HG02970 (cell line): Measurements from ENCODE around the gene PDGFA.

Experiments used
- ATAC-seq: cut with Tn5 transposase; IDR thresholded peaks from one replicate; pipeline ENCODE4 v1.9.1; 2021; ENCODE audit warnings: mild to moderate bottlenecking, moderate library complexity, moderate number of reproducible peaks; ENCODE audit not compliant: unreplicated experiment, low FRiP score

PDGFA gene

GRCh38 chr7:507623-508300, 11.9 kb downstream of the PDGFA start:
- no peak for ATAC-seq

- no peak for ATAC-seq
Measured at GRCh38 chr7:506921-507622, 12.6 kb downstream of the PDGFA start.

- no peak for ATAC-seq
Measured at GRCh38 chr7:506391-506831, 13.2 kb downstream of the PDGFA start.

DNA sequence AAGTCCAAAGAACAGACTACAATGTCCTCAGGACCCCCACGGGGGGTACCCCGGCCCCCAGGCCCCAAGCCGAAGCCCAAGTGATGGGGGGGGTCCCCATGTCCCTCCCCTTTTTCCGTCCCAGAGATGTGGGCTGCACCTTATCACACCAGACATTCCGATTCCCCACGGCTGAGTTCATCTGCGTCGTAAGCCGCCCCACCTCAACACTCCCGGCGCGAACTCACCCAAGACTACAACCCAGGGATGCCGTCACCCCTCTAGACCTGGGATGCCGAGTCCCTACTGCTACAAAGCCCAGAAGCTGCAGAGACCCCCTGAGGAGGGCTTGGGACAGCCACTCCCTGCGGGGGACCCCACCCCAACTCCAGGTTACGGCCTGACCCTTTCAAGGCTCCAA, 14.5 kb downstream of the PDGFA start:
- ATAC-seq: no peak

- ATAC-seq: no peak
Measured at GRCh38 chr7:504221-505111, 15.2 kb downstream of the PDGFA start.

- no peak for ATAC-seq
Measured at GRCh38 chr7:503575-504111, 16.0 kb downstream of the PDGFA start.

GRCh38 chr7:502296-502695, 17.4 kb downstream of the PDGFA start:
- ATAC-seq: no peak

- no peak for ATAC-seq
Measured at GRCh38 chr7:501526-501925, 18.1 kb downstream of the PDGFA start.

DNA sequence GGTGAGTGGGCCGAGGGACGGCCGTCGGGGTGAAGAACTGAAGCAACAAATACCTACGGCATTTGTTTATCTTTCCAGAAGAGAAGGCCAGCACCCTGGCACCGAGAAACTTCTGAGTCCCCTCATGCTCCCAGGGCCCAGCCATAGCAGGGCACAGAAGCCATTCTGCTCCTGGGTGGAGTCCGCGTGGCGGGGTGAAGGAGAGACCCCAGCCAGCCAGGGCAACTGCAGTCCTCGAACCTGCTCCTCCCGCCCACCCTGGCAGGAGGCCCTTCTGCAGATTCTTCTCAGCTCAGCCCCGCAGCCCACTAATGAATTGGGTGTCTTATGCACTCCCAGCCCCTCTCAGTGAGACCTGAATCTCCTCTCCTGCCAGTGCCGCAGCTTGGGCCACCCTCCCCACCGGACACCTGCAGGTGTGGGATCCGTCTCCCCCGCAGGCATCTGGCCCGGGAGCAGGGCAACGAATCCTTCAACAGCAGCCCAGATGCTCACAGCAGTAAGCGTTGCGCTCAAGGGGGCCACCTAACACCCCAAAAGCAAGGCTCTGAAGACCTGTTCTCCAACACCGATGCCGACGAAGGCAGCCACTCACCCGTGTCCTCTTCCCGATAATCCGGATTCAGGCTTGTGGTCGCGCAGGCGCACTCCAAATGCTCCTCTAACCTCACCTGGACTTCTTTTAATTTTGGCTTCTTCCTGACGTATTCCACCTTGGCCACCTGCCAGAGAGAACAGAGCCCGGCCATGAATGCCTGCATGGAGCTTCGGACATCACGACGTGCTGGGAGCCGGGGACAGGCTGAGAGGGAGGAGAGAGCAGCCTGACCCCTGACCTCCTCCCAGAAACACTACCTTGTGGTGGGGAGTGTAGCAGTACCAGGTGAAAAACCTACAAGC, 18.9 kb downstream of the PDGFA start:
- no peak for ATAC-seq

- no peak for ATAC-seq
Measured at GRCh38 chr7:499853-500485, 19.7 kb downstream of the PDGFA start.

DNA sequence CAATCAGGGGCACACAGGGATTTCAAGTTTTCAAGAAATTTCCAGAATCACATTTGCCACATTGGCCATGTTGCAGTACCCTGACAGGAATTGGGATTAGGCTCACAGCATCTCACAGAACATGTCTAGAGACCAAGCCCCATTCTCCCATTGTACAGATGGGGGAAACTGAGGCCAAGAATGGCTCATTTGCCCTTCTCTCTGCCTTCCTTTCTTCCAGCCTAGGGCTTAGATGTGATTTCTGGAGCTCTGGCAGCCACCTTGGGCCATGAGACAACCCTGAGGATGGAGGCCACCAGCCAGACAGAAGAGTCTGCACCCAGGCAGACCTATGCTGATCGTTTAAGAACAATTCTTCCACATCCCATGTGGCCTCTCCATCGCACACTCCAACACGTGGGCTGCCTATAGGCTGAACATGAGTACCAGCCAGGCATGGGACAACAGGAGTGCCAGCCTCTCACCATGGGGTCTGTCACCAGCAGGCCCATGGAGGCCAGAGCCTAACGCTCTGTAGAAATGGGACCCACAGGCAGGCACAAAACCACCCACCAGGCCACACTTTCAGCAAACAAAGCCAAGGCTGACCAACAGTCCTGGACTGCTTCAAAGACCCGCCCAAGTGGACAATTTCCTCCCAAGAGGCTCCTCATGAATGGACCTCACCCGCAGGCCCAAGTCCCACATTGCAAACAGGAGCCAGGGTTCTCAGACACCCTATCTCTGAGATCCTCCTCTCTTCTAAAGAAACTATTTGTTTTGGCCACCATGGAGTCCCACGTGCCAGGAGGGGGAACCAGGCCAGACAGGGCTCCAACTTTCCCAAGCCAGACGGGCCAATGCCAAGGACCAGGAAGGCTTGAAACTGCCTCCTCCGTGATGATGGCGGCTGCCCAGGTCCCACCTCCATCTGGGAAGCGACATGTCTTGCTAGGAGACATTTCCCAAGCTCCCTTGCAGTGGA, 20.7 kb downstream of the PDGFA start:
- no peak for ATAC-seq

GRCh38 chr7:497946-498655, 21.5 kb downstream of the PDGFA start:
- ATAC-seq: no peak

DNA sequence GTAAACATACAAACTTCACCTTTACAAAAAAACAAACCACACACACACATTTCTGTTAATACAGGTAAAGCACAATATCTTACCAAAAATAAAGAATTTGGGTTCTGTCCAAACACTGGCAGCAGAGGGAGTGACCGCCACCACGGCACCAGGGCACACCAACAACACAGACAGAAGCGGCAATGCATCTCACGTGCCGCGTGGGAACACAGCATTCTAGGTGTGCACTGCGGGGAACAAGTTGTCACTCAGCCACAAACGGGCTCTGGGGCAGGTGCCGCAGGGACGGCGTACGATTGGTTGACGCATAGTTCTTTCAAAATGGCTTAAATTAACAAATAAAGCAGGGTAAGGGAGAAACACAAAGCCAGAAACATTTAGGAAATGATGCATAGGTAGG, 22.3 kb downstream of the PDGFA start:
- no peak for ATAC-seq

DNA sequence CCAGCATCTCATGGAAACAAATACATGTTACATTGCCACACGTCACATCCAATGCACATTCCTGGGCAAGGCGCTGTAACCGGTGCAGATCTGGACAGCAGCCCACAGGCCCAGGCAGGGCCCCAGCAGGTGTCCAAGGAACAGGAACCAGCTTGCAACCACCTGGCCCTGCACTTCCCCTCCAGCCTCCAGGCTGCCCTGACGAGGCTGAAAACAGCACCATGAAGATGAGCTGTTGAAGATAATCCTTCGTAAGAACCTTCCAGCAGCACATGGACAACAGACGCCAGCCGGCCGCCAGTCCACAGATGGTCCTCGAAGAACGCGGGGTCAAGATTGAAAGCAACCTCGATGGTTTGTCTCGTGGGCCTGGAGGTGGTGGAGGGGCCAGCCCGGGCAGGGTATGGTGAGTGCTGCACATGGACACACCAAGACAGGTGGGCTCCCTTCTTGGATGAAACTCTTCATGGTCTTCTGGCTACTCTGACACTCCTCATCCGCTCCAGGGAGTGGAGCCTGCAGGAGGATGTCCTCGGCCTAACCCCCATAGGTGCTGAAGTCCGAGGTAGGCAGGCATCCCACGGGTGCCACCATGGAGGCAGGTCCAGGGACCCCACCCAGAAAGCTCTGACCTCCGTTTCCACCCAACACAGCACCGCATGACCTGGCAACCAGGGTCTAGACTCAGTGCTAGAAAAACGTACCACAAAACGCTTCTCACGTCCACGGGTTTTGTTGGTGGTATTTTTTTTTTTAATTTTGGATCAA, 22.9 kb downstream of the PDGFA start:
- ATAC-seq: no peak

- no peak for ATAC-seq
Measured at GRCh38 chr7:495761-496321, 23.8 kb downstream of the PDGFA start.

GRCh38 chr7:495326-495725, 24.3 kb downstream of the PDGFA start:
- no peak for ATAC-seq

- ATAC-seq: no peak
Measured at GRCh38 chr7:494906-495305, 24.7 kb downstream of the PDGFA start.
